Breast epithelium (tissue), 4 donors: Measurements from ENCODE around the gene CACNA2D3. TPM values are rescaled to one million over a fixed set of nuclear protein-coding genes. Genes with fewer than 3 reads are reported as not detected.
A peak's percentile ranks its signal among the peaks of the same experiment; 100 is the strongest.

Experiments used
- DNase-seq, 2 donors: peaks; one replicate each; pipeline ENCODE4 v3.0.0-alpha.2; 2019; ENCODE audit warnings: low spot score in 2 of 2
- H3K27ac ChIP-seq, 2 donors: fragments of 200-600 bp; sonication (generic) in 1 of 2; one replicate each; pipeline ENCODE4 v1.5.1; 2016 to 2019; ENCODE audit warnings: mild to moderate bottlenecking in 1 of 2
- H3K27me3 ChIP-seq, 2 donors: fragments of 200-600 bp; sonication (generic) in 1 of 2; one replicate each; pipeline versions ENCODE4 v1.5.1 to v1.6.0; 2017 to 2019; ENCODE audit warnings: control low read depth in 1 of 2, mild to moderate bottlenecking in 1 of 2
- H3K36me3 ChIP-seq: fragments of 200-600 bp; one replicate; pipeline ENCODE4 v1.5.1; 2019
- H3K4me1 ChIP-seq, 2 donors: fragments of 200-600 bp; sonication (generic); one replicate each; pipeline ENCODE4 v1.5.1; 2016 to 2019; ENCODE audit warnings: control low read depth in 1 of 2
- H3K4me3 ChIP-seq, 3 donors: fragments of 200-600 bp; sonication (generic); 1 replicate in 2 of 3; 2 replicates in 1 of 3; pipeline ENCODE4 v1.5.1; 2016 to 2019; ENCODE audit warnings: mild to moderate bottlenecking in 3 of 3, moderate library complexity in 2 of 3
- H3K9me3 ChIP-seq, 2 donors: fragments of 200-600 bp; sonication (generic) in 1 of 2; one replicate each; pipeline ENCODE4 v1.5.1; 2016 to 2019; ENCODE audit warnings: control low read depth in 1 of 2
- CTCF ChIP-seq, 3 donors: fragments of 450-650 bp; IDR thresholded peaks; one replicate each; pipeline ENCODE4 v1.5.1; 2016 to 2017; ENCODE audit warnings: antibody characterized with exemption in 3 of 3, mild to moderate bottlenecking in 3 of 3, moderate library complexity in 3 of 3
- POLR2A ChIP-seq: fragments of 450-650 bp; IDR thresholded peaks from one replicate; pipeline ENCODE4 v1.6.1; 2016; ENCODE audit warnings: antibody characterized with exemption, mild to moderate bottlenecking, moderate library complexity
- POLR2AphosphoS5 ChIP-seq, 3 donors: sonication (generic); formaldehyde crosslinking; IDR thresholded peaks; one replicate each; pipeline ENCODE4 v1.6.1; 2017; ENCODE audit warnings: antibody characterized with exemption in 3 of 3
- intact Hi-C: fragments of 100-400 bp; cut with DNase I; formaldehyde crosslinking; loops from one replicate; pipeline ENCODE4 v1.15.1; 2023; ENCODE audit warnings: low total_unique reads
- total RNA-seq, 3 donors: library from RNA; depleted of rRNA; stranded (reverse); fragments of >200 nt; gene quantifications; one replicate each; pipeline ENCODE4 v1.1.0, GENCODE V29; 2016

CACNA2D3 gene
- total RNA-seq, 3 donors from 2014 or later: 0.59 to 3.4 (median 2.3) TPM

- Histone ChIP-seq H3K9me3 (no peaks in the 10 kb centered on the region), H3K27ac (no peak overlapping the region), H3K27me3 (no peaks in the 10 kb centered on the region), H3K36me3 (no peaks in the 10 kb centered on the region), H3K4me3 (no peak overlapping the region), H3K4me1 (no peaks in the 10 kb centered on the region)
- DNase-seq: no peak
- TF ChIP-seq CTCF (IDR thresholded peaks at IDR 0.05) (no peak), POLR2AphosphoS5 (IDR thresholded peaks at IDR 0.05) (no peak), POLR2A (no peak)
- intact Hi-C loops: no loop called here
Measured at GRCh38 chr3:54240309-54240708, 118.0 kb downstream of the CACNA2D3 start.

GRCh38 chr3:54243056-54243931, 120.9 kb downstream of the CACNA2D3 start:
- intact Hi-C loops: no loop called here
- Histone ChIP-seq H3K4me3 (peak overlapping the region; percentile 18 to 58 (median 35)), H3K9me3 (no peaks in the 10 kb centered on the region), H3K27me3 (no peaks in the 10 kb centered on the region), H3K27ac (no peak overlapping the region), H3K36me3 (no peaks in the 10 kb centered on the region), H3K4me1 (no peaks in the 10 kb centered on the region)
- no peak for DNase-seq
- TF ChIP-seq POLR2AphosphoS5 (IDR thresholded peaks at IDR 0.05) (no peak), POLR2A (no peak), CTCF (IDR thresholded peaks at IDR 0.05) (peak in 1 of 3 donors; percentile 12)

GRCh38 chr3:54243960-54244682, 121.8 kb downstream of the CACNA2D3 start:
- Histone ChIP-seq H3K4me3 (peak overlapping the region in 1 of 3 donors; percentile 58), H3K27me3 (no peaks in the 10 kb centered on the region), H3K36me3 (no peaks in the 10 kb centered on the region), H3K9me3 (no peaks in the 10 kb centered on the region), H3K27ac (no peak overlapping the region), H3K4me1 (no peaks in the 10 kb centered on the region)
- intact Hi-C loops: loop anchor here (2.0 kb wide), 1 partner anchor 49 kb away; no protein-coding TSS in a partner anchor
- no peak for DNase-seq
- TF ChIP-seq POLR2A: no peak
- no peak for TF ChIP-seq POLR2AphosphoS5 (IDR thresholded peaks at IDR 0.05)
- TF ChIP-seq CTCF (IDR thresholded peaks at IDR 0.05): no peak

- intact Hi-C loops: no loop called here
Measured at GRCh38 chr3:54251705-54252104, 129.4 kb downstream of the CACNA2D3 start.

More at GRCh38 chr3:54251705-54252104, 129.4 kb downstream of the CACNA2D3 start:
- H3K4me3 ChIP-seq: no peak overlapping the region
- H3K27me3 ChIP-seq: no peaks in the 10 kb centered on the region
- H3K36me3 ChIP-seq: no peaks in the 10 kb centered on the region
- no peaks in the 10 kb centered on the region for H3K4me1 ChIP-seq
- no peak for DNase-seq
- no peak for TF ChIP-seq POLR2A
- TF ChIP-seq POLR2AphosphoS5 (IDR thresholded peaks at IDR 0.05): no peak
- TF ChIP-seq CTCF (IDR thresholded peaks at IDR 0.05): no peak
- no peaks in the 10 kb centered on the region for H3K9me3 ChIP-seq
- H3K27ac ChIP-seq: no peak overlapping the region
